Astrocyte of the cerebellum (primary cell): ENCODE measurements around the gene GABRB2.

ENCODE experiments used
- DNase-seq: peaks from one replicate; pipeline ENCODE4 v3.0.0-alpha.2; 2011; ENCODE audit warnings: low read depth
- H3K4me3 ChIP-seq: 2 replicates; pipeline ENCODE4 v1.5.1; 2011; ENCODE audit warnings: mild to moderate bottlenecking, low read depth, low read length, moderate library complexity
- CTCF ChIP-seq: IDR thresholded peaks from 2 replicates; pipeline ENCODE4 v1.5.1; 2012; ENCODE audit warnings: low read length, low read depth, moderate library complexity, mild to moderate bottlenecking; ENCODE audit errors: missing control alignments
- in situ Hi-C: cut with HindIII; loops from 2 replicates; pipeline ENCODE4 v1.10.0; 2017; ENCODE audit warnings: low sequenced_read_pairs

Gene GABRB2

GRCh38 chr5:161498531-161498930, 48.0 kb downstream of the GABRB2 start:
- no peak for TF ChIP-seq CTCF
- in situ Hi-C loops: no loop called here
- no peak for DNase-seq

DNA sequence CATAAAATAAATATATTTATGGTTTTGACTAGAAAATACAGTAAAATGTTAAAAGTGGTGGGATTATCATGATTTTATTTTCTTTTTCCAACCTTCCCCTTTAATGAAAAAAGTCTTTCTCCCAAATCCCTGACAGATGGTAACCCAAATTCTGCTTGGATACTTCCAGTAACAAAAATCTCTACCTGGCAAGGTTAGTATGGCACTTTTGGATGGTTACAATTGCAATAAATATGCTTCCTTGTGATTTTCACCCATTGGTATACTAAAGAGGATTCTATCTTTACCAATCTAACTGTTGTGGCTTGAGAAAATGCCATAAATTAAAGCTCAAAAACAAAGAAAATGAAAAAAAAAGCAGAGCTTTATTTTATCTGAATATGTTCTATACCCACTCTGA, 62.8 kb downstream of the GABRB2 start:
- in situ Hi-C loops: no loop called here
- H3K4me3 ChIP-seq: no peak overlapping the region
- no peak for DNase-seq
- TF ChIP-seq CTCF: no peak

More at GRCh38 chr5:161498531-161498930, 48.0 kb downstream of the GABRB2 start:
- H3K4me3 ChIP-seq: no peak overlapping the region

DNA sequence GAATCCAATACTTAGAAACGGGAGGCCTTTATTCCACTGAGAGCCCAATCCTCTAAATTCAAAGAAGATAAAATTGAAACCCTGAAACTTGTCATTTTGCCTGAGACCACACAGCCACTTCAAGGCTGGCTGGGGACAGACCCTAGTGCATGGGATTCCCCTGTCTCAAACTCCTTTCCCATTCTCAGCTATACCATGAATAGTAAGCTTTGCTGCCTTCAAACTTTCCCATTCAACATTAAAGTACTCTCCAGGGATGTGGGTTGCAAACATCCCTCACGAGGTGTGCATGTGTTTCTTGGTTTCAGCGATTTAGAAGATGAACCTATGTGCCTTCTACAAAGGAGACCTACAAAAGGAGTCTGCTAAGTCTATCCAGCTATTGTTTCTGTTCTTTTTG, 64.6 kb downstream of the GABRB2 start:
- no peak overlapping the region for H3K4me3 ChIP-seq
- DNase-seq: no peak
- no peak for TF ChIP-seq CTCF
- in situ Hi-C loops: no loop called here

DNA sequence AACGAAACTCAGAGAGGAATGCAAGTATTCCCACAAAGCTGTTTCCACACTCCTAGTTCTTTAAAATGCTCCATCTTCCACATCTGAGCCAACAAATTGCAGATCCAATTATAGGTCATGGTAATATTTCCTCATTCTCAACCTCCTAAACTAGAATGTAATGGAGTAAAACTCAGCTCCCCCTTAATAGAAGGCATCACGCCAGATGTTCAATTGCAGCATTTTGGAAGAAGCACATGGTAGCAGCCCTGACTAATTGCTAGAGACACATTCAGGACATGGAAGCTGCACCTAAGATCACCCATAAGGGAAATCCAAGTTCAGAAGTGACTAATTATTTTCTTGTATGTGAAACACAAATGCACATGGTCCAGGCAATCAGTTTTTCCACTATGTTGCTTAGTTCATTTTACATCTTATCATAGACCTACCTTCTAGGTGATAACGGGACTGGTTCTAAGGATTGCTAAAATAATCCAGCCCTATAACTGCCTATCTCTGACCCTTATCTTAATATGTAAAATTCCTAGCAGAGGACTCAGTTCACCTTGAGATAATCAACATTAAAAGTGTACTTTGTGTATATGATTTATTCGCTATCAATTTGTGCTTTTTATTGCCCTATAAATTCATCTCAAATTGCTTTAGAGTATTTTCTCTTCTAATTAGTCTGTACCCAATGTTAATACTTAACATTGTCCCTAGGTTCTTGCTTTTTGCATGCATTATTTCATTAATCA, 75.1 kb downstream of the GABRB2 start:
- in situ Hi-C loops: no loop called here
- DNase-seq: no peak
- TF ChIP-seq CTCF: no peak
- no peak overlapping the region for H3K4me3 ChIP-seq

- DNase-seq: no peak
- no peak for TF ChIP-seq CTCF
- in situ Hi-C loops: no loop called here
- no peak overlapping the region for H3K4me3 ChIP-seq
Observed at GRCh38 chr5:161467703-161468102, 78.8 kb downstream of the GABRB2 start.

DNA sequence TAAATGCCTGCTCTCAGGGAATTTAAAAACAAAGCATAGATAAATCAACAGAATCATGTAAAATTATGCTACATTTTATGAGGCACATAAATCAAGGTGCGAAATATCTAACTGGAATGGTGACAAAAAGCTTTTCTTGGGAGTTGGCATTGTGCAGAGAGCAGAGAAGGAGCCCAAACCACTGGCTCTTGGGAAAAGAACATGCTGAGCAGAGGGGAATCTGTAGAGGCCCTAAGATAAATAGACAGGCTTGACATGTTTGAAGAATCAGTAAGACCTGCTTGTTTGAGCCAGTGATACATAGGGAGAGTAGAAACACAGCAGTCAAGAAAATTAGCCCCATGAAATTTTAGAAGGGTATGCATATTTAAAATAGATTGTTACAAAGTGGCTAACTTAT, 85.8 kb downstream of the GABRB2 start:
- in situ Hi-C loops: no loop called here
- no peak for TF ChIP-seq CTCF
- no peak for DNase-seq
- H3K4me3 ChIP-seq: no peak overlapping the region

GRCh38 chr5:161446655-161447054, 99.9 kb downstream of the GABRB2 start:
- DNase-seq: no peak
- in situ Hi-C loops: no loop called here

More at GRCh38 chr5:161446655-161447054, 99.9 kb downstream of the GABRB2 start:
- H3K4me3 ChIP-seq: no peak overlapping the region
- TF ChIP-seq CTCF: no peak
